DND-41 (cell line): Measurements from ENCODE around the gene HNF1A.

ENCODE experiments used
- ATAC-seq: fragments of 200-7000 bp; cut with Tn5 transposase; 3 replicates; pipeline ENCODE4 v1.9.1; 2021; ENCODE audit warnings: low read depth; ENCODE audit not compliant: insufficient read depth
- DNase-seq: peaks from one replicate; pipeline ENCODE4 v3.0.0-alpha.2; 2020
- H2AFZ ChIP-seq: 2 replicates; pipeline ENCODE4 v1.6.0; 2012; ENCODE audit warnings: low read depth, low read length
- H3K27ac ChIP-seq: 2 replicates; pipeline ENCODE4 v1.5.1; 2012; ENCODE audit warnings: low read length, inconsistent platforms
- H3K27me3 ChIP-seq: fragments of 200-600 bp; sonication (generic); 2 replicates; pipeline ENCODE4 v1.6.0; 2012; ENCODE audit warnings: low read length, mild to moderate bottlenecking, inconsistent platforms; ENCODE audit not compliant: insufficient read depth, poor library complexity
- H3K36me3 ChIP-seq: 2 replicates; pipeline ENCODE4 v1.5.1; 2012; ENCODE audit warnings: low read length, inconsistent platforms; ENCODE audit not compliant: insufficient read depth
- H3K4me1 ChIP-seq: 2 replicates; pipeline ENCODE4 v1.5.1; 2012; ENCODE audit warnings: mild to moderate bottlenecking, low read length; ENCODE audit not compliant: insufficient read depth
- H3K4me2 ChIP-seq: 2 replicates; pipeline ENCODE4 v1.6.0; 2012; ENCODE audit warnings: mild to moderate bottlenecking, moderate library complexity, low read length, inconsistent platforms; ENCODE audit not compliant: insufficient read depth
- H3K4me3 ChIP-seq, 2 experiments: fragments of 200-600 bp in 1 of 2; shearing (Covaris generic) in 1 of 2; 2 replicates each; pipeline ENCODE4 v1.5.1; 2012 to 2016; ENCODE audit warnings: inconsistent platforms in 2 of 2, low read length in 2 of 2, mild to moderate bottlenecking in 2 of 2, low read depth in 1 of 2, moderate library complexity in 1 of 2
- H3K79me2 ChIP-seq: 2 replicates; pipeline ENCODE4 v1.6.0; 2012; ENCODE audit warnings: low read length, inconsistent platforms; ENCODE audit not compliant: insufficient read depth
- H3K9ac ChIP-seq: 2 replicates; pipeline ENCODE4 v1.6.0; 2012; ENCODE audit warnings: low read depth, mild to moderate bottlenecking, inconsistent platforms, low read length, moderate library complexity
- H3K9me3 ChIP-seq: 2 replicates; pipeline ENCODE4 v1.5.1; 2012; ENCODE audit warnings: low read length, moderate library complexity, mild to moderate bottlenecking, inconsistent platforms; ENCODE audit not compliant: insufficient read depth, severe bottlenecking
- H4K20me1 ChIP-seq: 2 replicates; pipeline ENCODE4 v1.6.0; 2012; ENCODE audit warnings: low read length; ENCODE audit not compliant: insufficient read depth
- EZH2 ChIP-seq: IDR thresholded peaks from 3 replicates; pipeline ENCODE4 v1.6.1; 2012; ENCODE audit warnings: borderline replicate concordance, low read depth, mild to moderate bottlenecking, moderate library complexity, low read length, inconsistent platforms; ENCODE audit not compliant: severe bottlenecking
- TF ChIP-seq, protein P1 (sequence below): IDR thresholded peaks from 2 replicates; pipeline ENCODE4 v1.5.1; 2012; ENCODE audit warnings: borderline replicate concordance, low read length, moderate library complexity, mild to moderate bottlenecking; ENCODE audit not compliant: poor library complexity, severe bottlenecking; ENCODE audit errors: extremely low read depth

The HNF1A gene

DNA sequence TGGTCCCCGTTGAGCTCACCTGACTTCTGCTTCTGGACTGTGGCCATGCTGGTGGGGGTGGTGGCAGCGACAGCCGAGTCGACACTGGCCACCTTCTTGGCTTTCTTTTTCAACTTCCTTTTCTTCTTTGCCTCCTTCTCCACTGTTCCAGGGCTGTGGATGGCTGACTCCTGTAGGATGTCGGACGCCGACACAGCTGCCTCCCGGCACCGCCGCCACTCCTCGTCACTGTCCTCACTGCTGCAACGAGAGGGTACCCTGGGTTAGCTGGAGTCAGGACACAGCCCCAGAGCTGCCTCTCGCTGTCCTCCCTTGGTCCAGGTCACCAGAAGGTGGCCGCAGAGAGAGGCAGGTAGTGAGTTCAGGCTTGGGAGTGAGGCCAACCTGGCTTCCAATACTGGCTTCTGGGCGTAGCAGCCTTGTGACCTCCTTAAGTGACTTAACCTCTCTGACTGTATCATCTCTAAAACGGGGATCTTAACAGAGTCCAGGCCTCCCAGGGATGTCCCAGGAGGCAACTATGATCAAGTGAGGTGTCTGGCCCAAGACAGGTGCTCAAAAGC, 26.0 kb downstream of the HNF1A start:
- Histone ChIP-seq H3K4me2 (no peak overlapping the region), H3K9ac (no peak overlapping the region), H3K36me3 (peaks cover 51% of the 10 kb centered on the region), H2AFZ (no peak overlapping the region), H4K20me1 (peaks cover 6% of the 10 kb centered on the region), H3K4me3 (no peak overlapping the region), H3K27me3 (no peaks in the 10 kb centered on the region), H3K4me1 (no peaks in the 10 kb centered on the region), H3K27ac (no peak overlapping the region), H3K9me3 (no peaks in the 10 kb centered on the region), H3K79me2 (no peaks in the 10 kb centered on the region)
- DNase-seq (no peak), ATAC-seq (no peak)
- TF ChIP-seq, protein P1, sequence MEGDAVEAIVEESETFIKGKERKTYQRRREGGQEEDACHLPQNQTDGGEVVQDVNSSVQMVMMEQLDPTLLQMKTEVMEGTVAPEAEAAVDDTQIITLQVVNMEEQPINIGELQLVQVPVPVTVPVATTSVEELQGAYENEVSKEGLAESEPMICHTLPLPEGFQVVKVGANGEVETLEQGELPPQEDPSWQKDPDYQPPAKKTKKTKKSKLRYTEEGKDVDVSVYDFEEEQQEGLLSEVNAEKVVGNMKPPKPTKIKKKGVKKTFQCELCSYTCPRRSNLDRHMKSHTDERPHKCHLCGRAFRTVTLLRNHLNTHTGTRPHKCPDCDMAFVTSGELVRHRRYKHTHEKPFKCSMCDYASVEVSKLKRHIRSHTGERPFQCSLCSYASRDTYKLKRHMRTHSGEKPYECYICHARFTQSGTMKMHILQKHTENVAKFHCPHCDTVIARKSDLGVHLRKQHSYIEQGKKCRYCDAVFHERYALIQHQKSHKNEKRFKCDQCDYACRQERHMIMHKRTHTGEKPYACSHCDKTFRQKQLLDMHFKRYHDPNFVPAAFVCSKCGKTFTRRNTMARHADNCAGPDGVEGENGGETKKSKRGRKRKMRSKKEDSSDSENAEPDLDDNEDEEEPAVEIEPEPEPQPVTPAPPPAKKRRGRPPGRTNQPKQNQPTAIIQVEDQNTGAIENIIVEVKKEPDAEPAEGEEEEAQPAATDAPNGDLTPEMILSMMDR = no peak
- no peak for TF ChIP-seq EZH2

DNA sequence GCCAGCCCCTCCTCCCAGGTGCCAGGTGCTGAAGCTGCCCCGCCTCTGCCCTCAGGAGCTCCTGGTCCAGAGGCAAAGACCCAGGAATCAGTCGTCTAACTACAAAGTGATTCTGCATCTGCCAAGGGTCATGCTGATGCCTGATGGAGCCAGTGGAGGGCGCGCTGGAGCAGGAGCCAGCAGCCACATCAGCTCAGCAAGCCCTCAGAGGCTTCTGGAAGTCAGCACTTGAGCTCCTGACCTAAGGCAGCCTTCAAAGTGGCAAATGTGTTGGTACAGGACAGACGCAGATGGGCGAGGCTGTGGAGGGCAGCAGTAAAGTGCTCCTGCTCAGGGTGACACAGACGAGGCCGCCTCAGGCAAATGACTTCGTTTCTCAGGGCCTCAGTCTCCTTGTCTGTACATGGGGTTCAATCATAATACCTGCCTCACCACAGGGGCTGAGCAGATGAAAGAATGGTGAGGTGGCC, 27.0 kb downstream of the HNF1A start:
- no peaks in the 10 kb centered on the region for H3K27me3 ChIP-seq
- TF ChIP-seq, protein P1 = peak; percentile 76
- no peak for TF ChIP-seq EZH2
- no peaks in the 10 kb centered on the region for H3K79me2 ChIP-seq
- H3K4me3 ChIP-seq = no peak overlapping the region
- H3K9me3 ChIP-seq = no peaks in the 10 kb centered on the region
- peaks cover 6% of the 10 kb centered on the region for H4K20me1 ChIP-seq
- H3K36me3 ChIP-seq = peaks cover 60% of the 10 kb centered on the region
- no peak overlapping the region for H3K9ac ChIP-seq
- no peaks in the 10 kb centered on the region for H3K4me1 ChIP-seq
- no peak overlapping the region for H3K4me2 ChIP-seq
- DNase-seq = peak; percentile 54
- no peak overlapping the region for H2AFZ ChIP-seq
- H3K27ac ChIP-seq = no peak overlapping the region
- peak; percentile 61 for ATAC-seq

GRCh38 chr12:121008347-121009098, 30.2 kb downstream of the HNF1A start:
- peaks cover 76% of the 10 kb centered on the region for H3K36me3 ChIP-seq
- no peak overlapping the region for H2AFZ ChIP-seq
- H3K4me3 ChIP-seq = no peak overlapping the region
- DNase-seq (no peak), ATAC-seq (no peak)
- no peak overlapping the region for H3K9ac ChIP-seq
- H4K20me1 ChIP-seq = no peaks in the 10 kb centered on the region
- peaks cover 3% of the 10 kb centered on the region; the same call in 1 of the 2 replicates for H3K79me2 ChIP-seq
- no peaks in the 10 kb centered on the region for H3K4me1 ChIP-seq
- H3K27me3 ChIP-seq = no peaks in the 10 kb centered on the region
- no peak overlapping the region for H3K27ac ChIP-seq
- TF ChIP-seq EZH2 = no peak
- TF ChIP-seq, protein P1 = no peak
- no peaks in the 10 kb centered on the region for H3K9me3 ChIP-seq
- no peak overlapping the region for H3K4me2 ChIP-seq
